ENCODE data around the gene PDE3A.
A peak's percentile ranks its signal among the peaks of the same experiment; 100 is the strongest.
"Not testable (repeated sequence)": the region's sequence is repeated elsewhere in the genome, so short reads cannot be mapped to it uniquely, and the experiment has no call there.

The PDE3A gene

GRCh38 chr12:20368114-20368650 is at the start of gene PDE3A:
Gene PDE3A (plus strand): TSS chr12:20368537. CDS start chr12:20369285, 748 bp downstream.
- Histone ChIP-seq H3K4me1 (ENCODE audit: control insufficient read depth, insufficient read depth, low read length) (peaks cover 18% of the 10 kb centered on the region), H3K9ac (ENCODE audit: low read depth, low read length) (no peak within 1 kb of the TSS), H3K9me3 (ENCODE audit: control insufficient read depth, insufficient read depth, low read length) (no peaks in the 10 kb centered on the region), H3K27ac (ENCODE audit: low read depth, low read length) (peak within 1 kb of the TSS; percentile 21), H3K27me3 (ENCODE audit: control insufficient read depth, insufficient read depth, low read length) (peaks cover 37% of the 10 kb centered on the region), H3K36me3 (ENCODE audit: control insufficient read depth, insufficient read depth, low read length) (no peaks in the 10 kb centered on the region), H3K4me3 (ENCODE audit: low read depth, low read length) (peak within 1 kb of the TSS; percentile 76)

DNA sequence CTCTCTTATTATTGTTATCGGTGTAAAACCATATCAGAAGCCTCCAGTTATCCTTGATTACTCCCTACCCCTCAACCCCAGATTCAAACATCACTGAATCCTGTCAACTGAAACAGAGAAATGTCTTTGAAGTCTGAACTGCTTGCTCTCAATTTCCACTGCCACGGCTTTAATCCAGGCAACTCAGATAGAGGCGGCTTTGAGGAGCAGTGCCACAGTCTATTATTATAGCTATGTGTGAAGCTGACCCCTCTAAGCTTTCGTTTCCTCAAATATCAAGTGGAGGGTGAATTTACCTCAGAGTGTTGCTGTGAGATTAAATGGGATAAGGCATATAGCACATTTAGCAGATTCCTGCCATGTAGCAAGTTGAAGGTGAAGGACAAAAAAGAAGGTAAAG is 49.0 kb upstream of the PDE3A start:
- no peaks in the 10 kb centered on the region for H3K36me3 ChIP-seq (ENCODE audit: control insufficient read depth, insufficient read depth, low read length)
- H3K4me1 ChIP-seq (ENCODE audit: control insufficient read depth, insufficient read depth, low read length), result peaks cover 24% of the 10 kb centered on the region
- H3K27ac ChIP-seq (ENCODE audit: low read depth, low read length), result no peak overlapping the region
- no peak overlapping the region for H3K9ac ChIP-seq (ENCODE audit: low read depth, low read length)
- H3K27me3 ChIP-seq (ENCODE audit: control insufficient read depth, insufficient read depth, low read length), result no peaks in the 10 kb centered on the region
- H3K9me3 ChIP-seq (ENCODE audit: control insufficient read depth, insufficient read depth, low read length), result no peaks in the 10 kb centered on the region
- no peak overlapping the region for H3K4me3 ChIP-seq (ENCODE audit: low read depth, low read length)

DNA sequence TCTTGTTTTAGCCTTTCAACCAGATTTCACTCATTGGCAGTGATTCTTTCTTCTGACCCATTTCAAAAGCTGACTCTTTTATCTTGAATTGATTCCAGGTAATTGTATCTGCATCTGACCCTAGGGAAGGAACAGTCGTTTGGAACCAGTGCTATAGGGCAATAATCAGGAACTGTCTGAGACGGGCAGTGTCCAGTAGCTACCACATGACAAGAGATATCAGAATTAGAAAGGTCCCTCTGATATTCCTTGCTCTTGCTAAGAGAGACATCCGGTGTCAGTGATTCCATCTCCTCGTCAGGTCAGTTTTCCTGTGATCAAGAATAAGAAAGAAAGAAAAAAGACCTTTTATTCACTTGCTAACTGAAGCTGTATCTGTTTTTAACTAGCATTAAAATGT is 47.8 kb upstream of the PDE3A start:
- H3K27me3 ChIP-seq (ENCODE audit: control insufficient read depth, insufficient read depth, low read length), result no peaks in the 10 kb centered on the region
- no peaks in the 10 kb centered on the region for H3K9me3 ChIP-seq (ENCODE audit: control insufficient read depth, insufficient read depth, low read length)
- H3K9ac ChIP-seq (ENCODE audit: low read depth, low read length), result no peak overlapping the region
- no peaks in the 10 kb centered on the region for H3K36me3 ChIP-seq (ENCODE audit: control insufficient read depth, insufficient read depth, low read length)
- H3K27ac ChIP-seq (ENCODE audit: low read depth, low read length), result peak overlapping the region; percentile 46
- H3K4me1 ChIP-seq (ENCODE audit: control insufficient read depth, insufficient read depth, low read length), result peaks cover 16% of the 10 kb centered on the region
- no peak overlapping the region for H3K4me3 ChIP-seq (ENCODE audit: low read depth, low read length)

DNA sequence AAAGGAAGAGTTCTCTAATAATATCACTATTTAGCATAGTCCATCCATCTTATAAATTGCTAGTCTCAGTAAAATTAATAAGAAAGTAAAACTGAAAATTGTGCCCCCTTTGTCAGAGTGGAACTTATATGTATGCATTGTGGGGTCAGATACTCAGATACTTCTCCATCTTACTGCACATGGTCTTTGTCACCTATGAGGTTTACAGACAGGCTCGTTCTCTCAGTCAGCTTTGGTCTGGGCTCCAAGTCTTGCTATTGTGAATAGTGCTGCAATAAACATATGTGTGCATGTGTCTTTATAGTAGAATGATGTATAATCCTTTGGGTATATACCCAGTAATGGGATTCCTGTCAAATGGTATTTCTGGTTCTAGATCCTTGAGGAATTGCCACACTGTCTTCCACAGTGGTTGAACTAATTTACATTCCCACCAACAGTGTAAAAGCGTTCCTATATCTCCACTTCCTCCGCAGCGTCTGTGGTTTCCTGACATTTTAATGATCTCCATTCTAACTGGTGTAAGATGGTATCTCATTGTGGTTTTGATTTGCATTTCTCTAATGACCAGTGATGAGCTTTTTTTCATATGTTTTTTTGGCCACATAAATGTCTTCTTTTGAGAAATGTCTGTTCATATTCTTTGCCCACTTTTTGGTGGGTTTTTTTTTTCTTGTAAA is 37.4 kb upstream of the PDE3A start:
- not testable (repeated sequence) for H3K4me1 ChIP-seq (ENCODE audit: control insufficient read depth, insufficient read depth, low read length); H3K9ac ChIP-seq (ENCODE audit: low read depth, low read length); H3K4me3 ChIP-seq (ENCODE audit: low read depth, low read length); H3K9me3 ChIP-seq (ENCODE audit: control insufficient read depth, insufficient read depth, low read length); H3K27me3 ChIP-seq (ENCODE audit: control insufficient read depth, insufficient read depth, low read length); H3K27ac ChIP-seq (ENCODE audit: low read depth, low read length); H3K36me3 ChIP-seq (ENCODE audit: control insufficient read depth, insufficient read depth, low read length)

- H3K4me3 ChIP-seq (ENCODE audit: low read depth, low read length), result no peak overlapping the region
- H3K27me3 ChIP-seq (ENCODE audit: control insufficient read depth, insufficient read depth, low read length), result no peaks in the 10 kb centered on the region
- H3K36me3 ChIP-seq (ENCODE audit: control insufficient read depth, insufficient read depth, low read length), result no peaks in the 10 kb centered on the region
- no peak overlapping the region for H3K9ac ChIP-seq (ENCODE audit: low read depth, low read length)
- H3K4me1 ChIP-seq (ENCODE audit: control insufficient read depth, insufficient read depth, low read length), result no peaks in the 10 kb centered on the region
- H3K9me3 ChIP-seq (ENCODE audit: control insufficient read depth, insufficient read depth, low read length), result 0 out of 2 replicates have a peak, but pooled peaks cover 3% of the 10 kb centered on the region
- no peak overlapping the region for H3K27ac ChIP-seq (ENCODE audit: low read depth, low read length)
Observed at GRCh38 chr12:20339060-20339459, 29.3 kb upstream of the PDE3A start.

- Histone ChIP-seq H3K4me1 (ENCODE audit: control insufficient read depth, insufficient read depth, low read length) (peaks cover 10% of the 10 kb centered on the region; the same call in 1 of the 2 replicates), H3K4me3 (ENCODE audit: low read depth, low read length) (no peak overlapping the region), H3K9me3 (ENCODE audit: control insufficient read depth, insufficient read depth, low read length) (no peaks in the 10 kb centered on the region), H3K9ac (ENCODE audit: low read depth, low read length) (no peak overlapping the region), H3K27me3 (ENCODE audit: control insufficient read depth, insufficient read depth, low read length) (no peaks in the 10 kb centered on the region), H3K27ac (ENCODE audit: low read depth, low read length) (no peak overlapping the region), H3K36me3 (ENCODE audit: control insufficient read depth, insufficient read depth, low read length) (no peaks in the 10 kb centered on the region)
Observed at GRCh38 chr12:20342111-20342510, 26.2 kb upstream of the PDE3A start.

DNA sequence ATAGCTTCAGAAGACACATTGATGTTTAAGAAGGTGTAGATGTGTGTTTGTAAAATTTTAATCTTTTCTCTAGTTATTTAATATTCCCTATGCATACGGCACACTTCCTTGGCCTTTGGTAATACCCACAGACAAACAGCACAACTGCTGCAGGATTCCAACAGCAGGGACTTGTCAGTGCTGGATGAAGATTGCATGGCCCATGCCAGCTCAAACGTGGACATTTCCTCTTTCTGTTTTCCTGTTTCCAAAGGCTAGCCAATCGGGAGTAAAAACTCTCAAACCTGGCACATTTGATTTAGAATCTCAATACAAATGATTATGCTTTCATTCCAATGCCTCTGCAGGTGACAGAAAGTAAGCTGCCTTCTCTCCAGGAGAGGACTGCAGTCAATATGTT is 22.5 kb upstream of the PDE3A start:
- no peaks in the 10 kb centered on the region for H3K27me3 ChIP-seq (ENCODE audit: control insufficient read depth, insufficient read depth, low read length)
- no peak overlapping the region for H3K27ac ChIP-seq (ENCODE audit: low read depth, low read length)
- H3K36me3 ChIP-seq (ENCODE audit: control insufficient read depth, insufficient read depth, low read length), result no peaks in the 10 kb centered on the region
- H3K4me1 ChIP-seq (ENCODE audit: control insufficient read depth, insufficient read depth, low read length), result peaks cover 10% of the 10 kb centered on the region; the same call in 1 of the 2 replicates
- H3K4me3 ChIP-seq (ENCODE audit: low read depth, low read length), result no peak overlapping the region
- H3K9ac ChIP-seq (ENCODE audit: low read depth, low read length), result no peak overlapping the region
- no peaks in the 10 kb centered on the region for H3K9me3 ChIP-seq (ENCODE audit: control insufficient read depth, insufficient read depth, low read length)

DNA sequence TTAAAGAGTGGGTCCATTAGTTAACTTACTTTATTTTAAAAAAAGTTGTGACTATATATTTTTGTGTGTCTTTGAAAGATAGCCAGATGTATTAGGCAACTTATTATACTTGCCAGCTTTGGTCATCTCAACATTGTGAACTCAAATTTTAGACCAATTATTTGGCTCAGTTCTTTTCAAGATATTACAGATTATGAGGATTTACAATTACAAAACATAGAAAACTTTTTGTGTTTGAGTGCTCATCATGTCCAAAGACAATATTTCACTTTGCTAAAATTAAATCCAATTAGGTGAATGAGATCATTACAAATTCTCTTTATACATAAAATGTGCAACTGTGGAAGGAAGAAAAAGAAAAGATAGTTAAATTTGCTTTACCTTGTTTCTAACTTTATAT is 18.3 kb upstream of the PDE3A start:
- no peaks in the 10 kb centered on the region for H3K27me3 ChIP-seq (ENCODE audit: control insufficient read depth, insufficient read depth, low read length)
- no peaks in the 10 kb centered on the region for H3K36me3 ChIP-seq (ENCODE audit: control insufficient read depth, insufficient read depth, low read length)
- no peak overlapping the region for H3K4me3 ChIP-seq (ENCODE audit: low read depth, low read length)
- H3K9ac ChIP-seq (ENCODE audit: low read depth, low read length), result no peak overlapping the region
- H3K27ac ChIP-seq (ENCODE audit: low read depth, low read length), result no peak overlapping the region
- H3K9me3 ChIP-seq (ENCODE audit: control insufficient read depth, insufficient read depth, low read length), result no peaks in the 10 kb centered on the region
- H3K4me1 ChIP-seq (ENCODE audit: control insufficient read depth, insufficient read depth, low read length), result peaks cover 15% of the 10 kb centered on the region

DNA sequence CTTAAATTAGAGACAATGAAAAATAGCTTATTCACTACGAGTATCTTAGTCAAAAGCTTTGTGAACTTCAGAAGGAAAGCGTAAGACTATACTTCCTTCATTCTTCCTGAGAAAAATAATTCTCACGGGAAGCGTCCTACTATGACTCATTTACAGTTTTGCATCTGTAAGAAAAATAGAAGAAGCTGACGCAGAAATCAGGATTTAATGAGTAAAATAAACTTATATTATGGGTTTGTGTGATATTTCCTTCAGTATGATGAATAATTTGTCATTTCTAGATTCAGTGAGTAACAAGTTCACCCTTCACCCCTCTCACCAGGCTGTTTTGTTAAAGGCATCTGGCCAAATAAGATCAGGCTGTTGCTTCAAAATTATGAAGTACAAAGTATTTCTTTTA is 17.8 kb upstream of the PDE3A start:
- Histone ChIP-seq H3K4me3 (ENCODE audit: low read depth, low read length) (no peak overlapping the region), H3K27ac (ENCODE audit: low read depth, low read length) (no peak overlapping the region), H3K4me1 (ENCODE audit: control insufficient read depth, insufficient read depth, low read length) (peaks cover 18% of the 10 kb centered on the region), H3K27me3 (ENCODE audit: control insufficient read depth, insufficient read depth, low read length) (no peaks in the 10 kb centered on the region), H3K36me3 (ENCODE audit: control insufficient read depth, insufficient read depth, low read length) (no peaks in the 10 kb centered on the region), H3K9me3 (ENCODE audit: control insufficient read depth, insufficient read depth, low read length) (no peaks in the 10 kb centered on the region), H3K9ac (ENCODE audit: low read depth, low read length) (no peak overlapping the region)

GRCh38 chr12:20351406-20351805 is 16.9 kb upstream of the PDE3A start:
- H3K27ac ChIP-seq (ENCODE audit: low read depth, low read length), result no peak overlapping the region
- peaks cover 19% of the 10 kb centered on the region for H3K4me1 ChIP-seq (ENCODE audit: control insufficient read depth, insufficient read depth, low read length)
- H3K9ac ChIP-seq (ENCODE audit: low read depth, low read length), result no peak overlapping the region
- no peaks in the 10 kb centered on the region for H3K9me3 ChIP-seq (ENCODE audit: control insufficient read depth, insufficient read depth, low read length)
- H3K27me3 ChIP-seq (ENCODE audit: control insufficient read depth, insufficient read depth, low read length), result no peaks in the 10 kb centered on the region
- H3K4me3 ChIP-seq (ENCODE audit: low read depth, low read length), result no peak overlapping the region
- no peaks in the 10 kb centered on the region for H3K36me3 ChIP-seq (ENCODE audit: control insufficient read depth, insufficient read depth, low read length)

- H3K27ac ChIP-seq (ENCODE audit: low read depth, low read length), result no peak overlapping the region
- H3K9ac ChIP-seq (ENCODE audit: low read depth, low read length), result no peak overlapping the region
- no peak overlapping the region for H3K4me3 ChIP-seq (ENCODE audit: low read depth, low read length)
- no peaks in the 10 kb centered on the region for H3K9me3 ChIP-seq (ENCODE audit: control insufficient read depth, insufficient read depth, low read length)
- H3K4me1 ChIP-seq (ENCODE audit: control insufficient read depth, insufficient read depth, low read length), result peaks cover 26% of the 10 kb centered on the region
- H3K27me3 ChIP-seq (ENCODE audit: control insufficient read depth, insufficient read depth, low read length), result no peaks in the 10 kb centered on the region
- H3K36me3 ChIP-seq (ENCODE audit: control insufficient read depth, insufficient read depth, low read length), result no peaks in the 10 kb centered on the region
Observed at GRCh38 chr12:20356048-20356447, 12.3 kb upstream of the PDE3A start.

Measured in HUES48 (cell line).